ENCODE measurements around the gene PTPRG.
"Not testable (repeated sequence)": the region's sequence is repeated elsewhere in the genome, so short reads cannot be mapped to it uniquely, and the experiment has no call there.

The PTPRG gene

GRCh38 chr3:61682671-61683548 lies 121.5 kb downstream of the PTPRG start:
- in situ Hi-C loops (cut with MboI; ENCODE audit: low sequenced_read_pairs): no loop called here

DNA sequence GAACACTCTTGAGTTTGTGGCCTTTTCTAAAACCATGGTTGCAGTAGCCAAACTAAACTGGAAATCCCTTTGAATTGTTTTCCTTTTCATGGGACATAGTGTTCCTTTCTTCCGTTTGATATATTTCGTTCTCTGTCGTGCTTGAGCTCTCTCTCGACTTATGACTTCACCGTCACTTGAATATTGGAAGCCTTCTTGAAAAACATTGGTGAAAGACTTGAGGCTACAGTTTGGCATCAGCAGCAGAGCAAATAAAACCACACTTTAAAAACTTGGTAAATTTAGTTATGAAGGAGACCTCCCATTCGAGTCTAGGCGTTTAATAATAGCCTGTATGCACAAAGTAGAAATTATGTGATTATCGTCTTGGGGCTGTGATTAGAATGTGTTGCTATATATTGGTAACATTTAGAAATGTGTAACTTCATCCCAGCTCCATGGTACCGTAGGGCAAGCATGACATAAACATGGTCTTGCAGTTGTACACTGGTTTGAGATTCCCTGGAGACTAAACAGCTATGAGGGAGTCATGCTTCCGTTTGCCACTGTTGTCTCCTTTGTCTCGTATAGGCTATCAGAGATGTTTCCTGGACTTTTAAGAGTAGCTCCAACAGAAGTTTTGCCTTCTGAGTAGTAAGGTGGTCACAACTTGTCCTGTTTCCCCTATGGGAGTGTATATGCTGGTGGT lies 122.3 kb downstream of the PTPRG start:
- in situ Hi-C loops (cut with MboI; ENCODE audit: low sequenced_read_pairs): no loop called here

- in situ Hi-C loops (cut with MboI; ENCODE audit: low sequenced_read_pairs): no loop called here
Observed at GRCh38 chr3:61684386-61684785, 123.0 kb downstream of the PTPRG start.

DNA sequence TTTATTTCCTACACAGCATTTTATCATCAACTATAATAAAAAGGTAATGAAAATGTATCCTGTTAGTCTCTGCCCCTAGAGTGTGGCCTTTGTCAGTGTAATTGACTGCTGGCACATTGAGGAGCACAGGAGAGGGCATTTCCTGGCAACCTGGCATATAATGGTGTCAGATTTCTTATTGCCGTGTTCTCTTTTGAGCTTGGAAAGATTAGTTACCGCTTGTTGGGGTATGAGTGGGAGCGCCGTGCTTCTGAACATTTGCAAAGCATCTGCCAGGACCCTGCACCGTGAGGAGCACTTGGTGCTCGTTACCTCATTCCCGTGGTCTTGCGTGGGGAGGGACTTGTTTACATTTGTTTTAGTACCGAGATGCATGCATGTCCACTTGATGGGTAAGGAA lies 124.4 kb downstream of the PTPRG start:
- in situ Hi-C loops (cut with MboI; ENCODE audit: low sequenced_read_pairs): no loop called here

DNA sequence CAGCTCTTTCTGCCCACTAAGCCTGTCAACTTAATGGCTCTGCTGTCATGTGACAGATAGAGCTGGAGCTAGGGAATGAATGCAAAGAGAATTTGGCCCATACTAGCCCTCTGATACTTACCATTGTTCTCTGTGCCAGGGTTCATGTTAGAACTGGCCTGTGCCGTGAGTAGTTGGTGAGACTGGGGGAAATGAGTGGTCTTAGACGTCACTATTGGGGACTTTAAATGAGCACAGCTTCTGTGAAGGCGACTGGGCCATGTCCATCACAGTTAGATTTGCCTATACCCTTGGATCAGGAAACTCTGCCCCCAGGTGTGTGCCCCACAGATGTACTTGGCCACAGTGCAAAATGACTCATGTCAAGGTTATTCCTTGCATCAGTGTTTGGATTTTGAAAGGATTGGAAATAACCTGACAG lies 124.9 kb downstream of the PTPRG start:
- in situ Hi-C loops (cut with MboI; ENCODE audit: low sequenced_read_pairs): no loop called here

- in situ Hi-C loops (cut with MboI; ENCODE audit: low sequenced_read_pairs): no loop called here
Observed at GRCh38 chr3:61687206-61687605, 125.8 kb downstream of the PTPRG start.

DNA sequence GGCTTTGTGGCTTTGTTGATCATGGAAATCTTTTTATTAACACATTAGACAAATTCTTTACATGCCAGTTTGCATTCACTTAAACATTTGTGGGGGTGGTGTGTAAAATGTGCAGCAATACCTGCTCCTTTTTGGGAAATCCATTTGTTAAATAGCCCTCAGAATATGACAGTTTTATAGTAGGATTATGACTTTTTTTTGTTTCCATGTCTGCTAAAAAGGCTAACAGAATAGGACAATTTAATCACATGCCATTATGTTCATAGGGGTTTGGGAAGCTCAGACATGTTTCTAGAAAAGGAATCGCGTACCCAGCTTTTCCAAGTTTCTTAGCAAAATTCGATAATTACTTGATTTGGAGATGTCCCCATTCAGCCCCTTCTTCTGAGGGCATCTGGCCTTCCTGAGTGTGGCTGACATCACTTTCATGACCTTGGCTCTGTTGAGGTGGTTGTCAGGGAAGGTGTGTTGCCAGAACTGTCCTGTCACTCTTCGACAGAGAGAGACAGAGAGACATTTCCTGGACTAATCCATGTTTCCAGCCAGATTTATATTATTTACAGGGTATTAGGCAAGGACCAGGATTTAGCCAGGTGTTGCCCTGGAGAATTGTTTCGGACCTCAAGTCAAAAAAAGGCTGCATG lies 126.4 kb downstream of the PTPRG start:
- in situ Hi-C loops (cut with MboI; ENCODE audit: low sequenced_read_pairs): no loop called here

DNA sequence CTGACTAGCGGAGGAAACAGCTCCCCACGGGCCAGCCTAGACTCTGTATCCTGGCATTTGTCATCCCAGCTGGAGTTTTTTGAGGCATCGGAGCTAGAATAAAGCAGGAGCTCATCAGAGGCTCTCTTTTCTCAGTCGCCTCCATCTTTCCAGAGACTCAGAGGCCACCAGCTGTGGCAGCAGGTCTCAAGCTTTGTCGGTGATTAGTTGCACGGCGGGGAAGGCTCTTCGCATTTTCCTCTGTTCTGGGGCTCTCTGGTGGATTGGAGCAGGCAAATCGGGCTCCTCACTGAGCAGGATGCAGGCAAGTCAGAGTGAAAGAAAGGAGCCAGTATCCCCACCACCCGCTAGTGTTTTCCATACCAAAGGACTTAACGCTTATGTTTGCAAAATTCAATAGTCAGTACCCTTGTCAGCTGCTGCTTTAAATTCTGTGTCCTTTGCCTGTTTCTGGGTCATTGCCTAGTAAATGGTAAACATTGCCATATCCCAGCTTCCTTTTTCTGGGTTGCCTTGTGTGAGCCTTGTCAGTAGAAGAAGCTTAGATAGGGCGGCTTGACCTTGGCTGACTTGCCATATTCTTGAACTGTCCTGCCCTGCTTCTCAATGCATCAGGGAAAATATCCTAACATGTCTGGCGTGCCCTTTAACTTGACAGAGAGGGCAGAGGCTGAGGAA lies 127.1 kb downstream of the PTPRG start:
- in situ Hi-C loops (cut with MboI; ENCODE audit: low sequenced_read_pairs): no loop called here

- in situ Hi-C loops (cut with MboI; ENCODE audit: low sequenced_read_pairs): no loop called here
Observed at GRCh38 chr3:61690016-61690415, 128.6 kb downstream of the PTPRG start.

DNA sequence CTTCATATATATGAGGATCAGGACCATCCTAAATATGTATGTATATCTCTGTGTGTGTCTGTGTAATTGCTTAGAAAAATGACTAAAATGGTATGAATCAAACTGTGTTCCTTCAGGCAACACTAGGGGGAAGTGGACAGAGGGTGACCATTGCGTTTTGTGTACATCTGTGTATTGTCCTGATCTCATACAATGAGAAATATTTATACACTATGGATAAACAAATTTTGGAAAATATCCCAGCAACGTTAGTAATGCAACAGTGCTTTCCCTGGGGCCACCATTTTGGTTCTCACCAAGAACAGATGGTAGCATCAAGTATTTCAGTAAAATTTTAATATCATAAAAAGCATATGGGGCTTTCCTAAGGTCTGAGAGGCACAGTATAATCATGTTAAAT lies 130.1 kb downstream of the PTPRG start:
- in situ Hi-C loops (cut with MboI; ENCODE audit: low sequenced_read_pairs): no loop called here

DNA sequence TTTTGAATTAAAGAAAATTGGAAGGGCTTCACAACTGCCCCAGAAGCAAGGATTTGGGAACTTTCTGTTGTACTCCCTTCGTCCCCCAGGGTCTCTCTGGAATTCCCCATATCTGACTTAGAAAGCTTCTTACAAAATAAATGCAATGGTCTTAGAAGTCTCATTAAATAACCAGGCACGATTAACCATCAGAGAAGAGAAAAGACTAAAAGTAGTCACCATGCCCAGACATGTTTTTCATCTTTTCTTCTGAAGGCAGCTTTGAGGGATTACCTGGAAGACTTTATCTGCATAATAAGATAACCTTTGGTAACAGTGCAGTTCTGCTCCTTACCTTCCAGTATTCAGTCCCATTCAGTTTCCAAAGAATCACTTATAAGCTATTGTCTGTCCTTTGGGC lies 135.9 kb downstream of the PTPRG start:
- in situ Hi-C loops (cut with MboI; ENCODE audit: low sequenced_read_pairs): no loop called here

DNA sequence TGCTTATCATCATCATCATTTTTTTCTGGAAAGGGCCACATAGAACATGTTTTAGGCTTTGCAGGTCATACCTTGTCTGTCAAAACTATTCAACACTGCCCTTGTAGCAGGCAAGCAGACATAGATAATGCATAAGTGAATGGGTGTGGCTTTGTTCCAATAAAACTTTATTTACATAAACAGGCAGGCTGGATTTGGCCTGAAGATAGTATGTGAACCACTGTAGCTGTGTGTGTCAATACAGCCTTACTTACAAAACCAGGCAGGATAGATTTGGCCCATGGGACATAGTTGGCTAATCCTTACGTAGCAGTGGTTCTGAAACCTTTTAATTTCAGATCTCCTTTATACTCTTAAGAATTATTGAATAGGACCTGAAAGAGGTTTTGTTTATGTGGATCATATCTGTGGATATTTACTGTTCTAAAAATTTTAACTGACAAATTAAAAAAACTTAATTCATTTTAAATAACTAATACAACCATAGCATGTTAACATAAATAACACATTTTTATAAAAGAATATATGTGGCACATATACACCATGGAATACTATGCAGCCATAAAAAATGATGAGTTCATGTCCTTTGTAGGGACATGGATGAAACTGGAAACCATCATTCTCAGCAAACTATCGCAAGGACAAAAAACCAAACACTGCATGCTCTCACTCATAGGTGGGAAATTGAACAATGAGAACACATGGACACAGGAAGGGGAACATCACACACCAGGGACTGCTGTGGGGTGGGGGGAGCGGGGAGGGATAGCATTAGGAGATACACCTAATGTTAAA lies 137.1 kb downstream of the PTPRG start:
- in situ Hi-C loops (cut with MboI; ENCODE audit: low sequenced_read_pairs): not testable (repeated sequence)

GRCh38 chr3:61699622-61700021 lies 138.3 kb downstream of the PTPRG start:
- in situ Hi-C loops (cut with MboI; ENCODE audit: low sequenced_read_pairs): no loop called here

DNA sequence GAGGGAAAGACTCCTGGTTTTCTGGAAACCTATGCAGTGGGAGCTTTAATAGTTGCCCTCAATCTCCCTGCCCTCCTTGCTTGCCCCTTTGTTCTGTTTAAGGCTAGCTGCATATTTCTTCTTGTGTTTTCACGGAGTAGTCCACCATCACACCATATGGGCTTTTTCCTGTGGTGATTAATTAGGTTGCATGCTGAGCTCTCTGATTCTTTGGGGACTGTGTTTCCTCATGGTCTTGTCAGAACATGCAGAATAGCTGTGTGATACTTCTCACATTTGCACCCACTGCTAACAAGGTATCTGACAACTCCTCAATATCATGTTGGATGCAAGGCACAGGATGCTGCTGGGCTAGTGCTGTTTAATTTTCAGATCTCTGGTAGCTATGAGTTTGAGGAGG lies 139.6 kb downstream of the PTPRG start:
- in situ Hi-C loops (cut with MboI; ENCODE audit: low sequenced_read_pairs): no loop called here

- in situ Hi-C loops (cut with MboI; ENCODE audit: low sequenced_read_pairs): no loop called here
Observed at GRCh38 chr3:61702453-61702852, 141.1 kb downstream of the PTPRG start.

DNA sequence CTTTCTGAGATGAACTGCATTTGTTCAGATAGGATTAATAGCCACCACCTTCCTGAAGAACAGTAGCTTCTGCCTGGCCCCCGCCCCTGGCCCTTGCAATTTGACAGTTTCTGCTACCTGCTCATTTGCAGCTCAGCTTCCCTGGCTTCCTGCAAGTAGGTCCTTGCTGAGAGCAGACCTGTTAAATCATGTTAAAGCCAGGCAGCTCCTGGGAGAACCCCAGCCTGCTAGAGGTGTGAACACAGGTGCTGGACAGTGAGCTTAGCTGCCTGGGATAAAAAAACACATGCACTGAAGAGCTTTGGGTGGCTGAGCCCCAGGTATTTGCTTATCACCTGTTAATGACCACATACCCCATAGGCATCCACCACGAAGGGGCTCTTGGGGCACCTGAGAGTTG lies 143.4 kb downstream of the PTPRG start:
- in situ Hi-C loops (cut with MboI; ENCODE audit: low sequenced_read_pairs): no loop called here

DNA sequence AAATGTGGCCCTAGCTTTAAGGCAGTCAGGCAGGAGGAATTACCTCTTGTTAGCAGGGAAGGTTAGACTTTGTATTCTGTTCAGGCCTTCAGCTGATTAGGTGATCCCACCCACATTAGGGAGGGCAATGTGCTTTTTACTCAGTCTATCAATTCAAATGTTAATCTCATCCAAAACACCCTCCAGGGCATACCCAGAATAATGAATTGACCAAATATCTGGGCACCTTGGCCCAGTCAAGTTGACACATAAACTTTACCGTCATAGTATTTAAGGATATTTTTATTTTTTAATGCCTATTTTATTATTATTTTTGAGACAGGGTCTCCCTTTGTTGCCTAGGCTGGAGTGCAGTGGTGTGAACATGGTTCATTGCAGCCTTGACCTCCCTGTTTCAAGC lies 146.1 kb downstream of the PTPRG start:
- in situ Hi-C loops (cut with MboI; ENCODE audit: low sequenced_read_pairs): no loop called here

GRCh38 chr3:61710920-61711319 lies 149.5 kb downstream of the PTPRG start:
- in situ Hi-C loops (cut with MboI; ENCODE audit: low sequenced_read_pairs): not testable (repeated sequence)

GRCh38 chr3:61714225-61714624 lies 152.9 kb downstream of the PTPRG start:
- in situ Hi-C loops (cut with MboI; ENCODE audit: low sequenced_read_pairs): no loop called here

DNA sequence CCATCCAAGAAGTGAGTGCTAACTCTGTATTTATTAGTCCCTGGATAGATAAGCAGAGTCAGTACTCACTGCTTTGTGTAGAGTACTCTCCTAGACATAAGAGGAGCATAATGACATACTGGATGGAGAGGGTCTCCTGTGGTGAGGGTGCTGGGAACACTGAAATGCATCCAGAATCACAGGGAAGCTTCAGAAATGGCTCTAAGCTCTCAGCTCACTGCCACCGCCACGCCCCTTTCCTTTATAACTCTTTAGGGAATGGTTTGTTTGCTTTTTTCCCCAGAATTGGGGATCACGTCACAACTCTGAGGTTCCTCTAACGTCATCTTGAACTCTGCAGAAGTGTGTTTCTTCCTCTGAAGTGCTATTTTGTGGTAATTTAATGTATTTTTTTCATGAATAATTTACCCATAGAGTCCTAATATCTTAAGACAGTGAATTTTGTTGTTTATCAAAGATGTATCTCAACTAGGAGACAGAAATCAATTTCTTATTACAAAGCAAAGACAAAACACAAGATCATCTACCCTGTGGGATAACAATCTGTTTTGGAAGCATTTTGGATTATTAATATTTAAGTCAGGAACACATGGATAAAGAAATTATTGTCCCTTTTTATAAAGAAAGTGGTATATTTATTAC lies 154.6 kb downstream of the PTPRG start:
- in situ Hi-C loops (cut with MboI; ENCODE audit: low sequenced_read_pairs): no loop called here
